Liver (tissue), 3 donors: ENCODE measurements around the gene KRTAP10-7.

Experiments
- CTCF ChIP-seq: fragments of 150-350 bp; IDR thresholded peaks from 2 replicates; pipeline ENCODE4 v1.5.1; 2017; ENCODE audit warnings: improper control_type of control experiment, low read depth, low read length; ENCODE audit not compliant: missing input control
- FOXA1 ChIP-seq: IDR thresholded peaks from 2 replicates; pipeline ENCODE4 v1.6.1; 2016; ENCODE audit warnings: antibody characterized with exemption
- JUND ChIP-seq, 2 donors: IDR thresholded peaks; 2 replicates each; pipeline ENCODE4 v1.6.1; 2016; ENCODE audit warnings: antibody characterized with exemption in 2 of 2
- RAD21 ChIP-seq, 2 donors: IDR thresholded peaks; 2 replicates each; pipeline ENCODE4 v1.6.1; 2016; ENCODE audit warnings: antibody characterized with exemption in 2 of 2, mild to moderate bottlenecking in 2 of 2
- RXRA ChIP-seq, 2 donors: IDR thresholded peaks; 2 replicates each; pipeline ENCODE4 v1.6.1; 2017 to 2018; ENCODE audit warnings: antibody characterized with exemption in 2 of 2, mild to moderate bottlenecking in 1 of 2
- SP1 ChIP-seq: IDR thresholded peaks from 2 replicates; pipeline ENCODE4 v1.6.1; 2018; ENCODE audit warnings: antibody characterized with exemption, mild to moderate bottlenecking
- YY1 ChIP-seq: IDR thresholded peaks from 2 replicates; pipeline ENCODE4 v1.6.1; 2016; ENCODE audit warnings: antibody characterized with exemption, mild to moderate bottlenecking
- ZBTB33 ChIP-seq: IDR thresholded peaks from 2 replicates; pipeline ENCODE4 v1.6.1; 2016; ENCODE audit warnings: antibody characterized with exemption
- donor health status: healthy.
- donor health status: healthy.

- no peak for TF ChIP-seq YY1
- TF ChIP-seq CTCF, result no peak
- TF ChIP-seq ZBTB33, result no peak
- no peak for TF ChIP-seq JUND (IDR thresholded peaks at IDR 0.05)
- no peak for TF ChIP-seq RAD21 (IDR thresholded peaks at IDR 0.05)
- no peak for TF ChIP-seq SP1
- no peak for TF ChIP-seq RXRA (IDR thresholded peaks at IDR 0.05)
- TF ChIP-seq FOXA1, result no peak
Measured at GRCh38 chr21:44601596-44602462, 1.4 kb downstream of the KRTAP10-7 start.
